HCT116 (cell line): ENCODE measurements around the gene HSD17B12. TPM values are rescaled to one million over a fixed set of nuclear protein-coding genes. Genes with fewer than 3 reads are reported as not detected.

Experiments
- ATAC-seq: fragments of 200-7000 bp; cut with Tn5 transposase; 2 replicates; pipeline ENCODE4 v1.9.1; 2020; ENCODE audit warnings: mild to moderate bottlenecking, moderate library complexity
- BruUV-seq: library from RNA; stranded (reverse); fragments of 400-500 nt; replicated peaks from 2 replicates; lab custom pipeline; 2021; lab: Mats Ljungman, UMichigan
- CTCF ChIA-PET: fragments of 300-600 bp; sonication (Branson Sonifier 250); formaldehyde crosslinking; loops from one replicate; lab custom pipeline; 2021; ENCODE audit warnings: antibody characterized with exemption; lab: Charles Lee
- POLR2A ChIA-PET: fragments of 300-600, 350-600 bp; sonication (Branson Sonifier 250); formaldehyde crosslinking; loops from one replicate; lab custom pipeline; 2021; ENCODE audit warnings: antibody characterized with exemption; lab: Charles Lee
- RAD21 ChIA-PET, 2 experiments: fragments of 300-600 bp; sonication (Branson Sonifier 250); formaldehyde crosslinking; loops; one replicate each; lab custom pipeline; 2023; ENCODE audit warnings: low total read pairs in 2 of 2; ENCODE audit not compliant: uncharacterized antibody in 2 of 2, unreplicated experiment in 2 of 2, low non-redundant PET in 1 of 2; lab: Charles Lee
- DNase-seq: peaks from one replicate; pipeline ENCODE4 v3.0.0-alpha.2; 2010; ENCODE audit warnings: low read depth, low spot score
- H2AFZ ChIP-seq: fragments of 200-600 bp; shearing (Covaris generic), sonication (generic); 2 replicates; pipeline ENCODE4 v1.6.1; 2017; ENCODE audit warnings: low read depth, mixed run types, mixed read lengths, antibody characterized with exemption, low read length; ENCODE audit not compliant: poor library complexity, severe bottlenecking
- H3K27ac ChIP-seq: 2 replicates; pipeline ENCODE4 v1.5.1; 2012; ENCODE audit warnings: low read depth, low read length
- H3K27me3 ChIP-seq: fragments of 200-600 bp; sonication (generic); 2 replicates; pipeline ENCODE4 v1.6.1; 2016; ENCODE audit warnings: mixed run types, low read length, mixed read lengths; ENCODE audit not compliant: insufficient read depth
- H3K36me3 ChIP-seq, 2 experiments: fragments of 200-500 bp in 1 of 2; fragments of 200-600 bp in 1 of 2; sonication (Bioruptor generic) in 1 of 2; sonication (generic) in 1 of 2; 2 replicates each; pipeline versions ENCODE4 v1.5.1 to v1.6.1; 2014 to 2016; ENCODE audit warnings: low read length in 2 of 2, inconsistent platforms in 1 of 2, mixed read lengths in 1 of 2, mixed run types in 1 of 2; ENCODE audit not compliant: insufficient read depth in 2 of 2, control insufficient read depth in 1 of 2
- H3K4me1 ChIP-seq, 2 experiments: fragments of 200-600 bp in 1 of 2; sonication (generic) in 1 of 2; 2 replicates each; pipeline versions ENCODE4 v1.5.1 to v1.6.1; 2012 to 2017; ENCODE audit warnings: low read length in 2 of 2, inconsistent platforms in 1 of 2, mild to moderate bottlenecking in 1 of 2, mixed read lengths in 1 of 2, mixed run types in 1 of 2, moderate library complexity in 1 of 2; ENCODE audit not compliant: insufficient read depth in 2 of 2, control insufficient read depth in 1 of 2
- H3K4me2 ChIP-seq: fragments of 200-600 bp; sonication (generic); 2 replicates; pipeline ENCODE4 v1.6.1; 2017; ENCODE audit warnings: mixed run types, low read length, mixed read lengths
- H3K4me3 ChIP-seq, 2 experiments: fragments of 200-600 bp in 1 of 2; sonication (generic) in 1 of 2; replicated peaks in 1 of 2; 2 replicates each; pipeline ENCODE4 v1.5.1; 2011 to 2016; ENCODE audit warnings: low read length in 2 of 2, control low read depth in 1 of 2, low read depth in 1 of 2, mild to moderate bottlenecking in 1 of 2, mixed read lengths in 1 of 2, mixed run types in 1 of 2
- H3K79me2 ChIP-seq: fragments of 200-600 bp; sonication (generic); 2 replicates; pipeline ENCODE4 v1.6.1; 2017; ENCODE audit warnings: mild to moderate bottlenecking, mixed run types, low read length, moderate library complexity, mixed read lengths; ENCODE audit not compliant: insufficient read depth
- H3K9ac ChIP-seq: fragments of 200-600 bp; sonication (generic); 2 replicates; pipeline ENCODE4 v1.6.1; 2016; ENCODE audit warnings: low read length, mixed read lengths
- H3K9me2 ChIP-seq: fragments of 200-600 bp; sonication (generic), shearing (Covaris generic); 2 replicates; pipeline ENCODE4 v1.6.1; 2017; ENCODE audit warnings: mixed run types, mild to moderate bottlenecking, moderate library complexity; ENCODE audit not compliant: insufficient read depth
- H3K9me3 ChIP-seq, 2 experiments: fragments of 200-500 bp in 1 of 2; fragments of 200-600 bp in 1 of 2; sonication (Bioruptor generic) in 1 of 2; sonication (generic) in 1 of 2; 2 replicates each; pipeline ENCODE4 v1.6.1; 2014 to 2017; ENCODE audit warnings: low read length in 2 of 2, mixed read lengths in 2 of 2, inconsistent platforms in 1 of 2, low read depth in 1 of 2, mild to moderate bottlenecking in 1 of 2, mixed run types in 1 of 2, moderate library complexity in 1 of 2; ENCODE audit not compliant: control insufficient read depth in 1 of 2, insufficient read depth in 1 of 2
- H4K20me1 ChIP-seq: fragments of 200-600 bp; sonication (generic), shearing (Covaris generic); 2 replicates; pipeline ENCODE4 v1.6.1; 2017; ENCODE audit warnings: mixed run types, mild to moderate bottlenecking, moderate library complexity; ENCODE audit not compliant: insufficient read depth
- CEBPB ChIP-seq: IDR thresholded peaks from 2 replicates; pipeline ENCODE4 v1.6.1; 2012; ENCODE audit warnings: low read depth
- EGR1 ChIP-seq: IDR thresholded peaks from 2 replicates; pipeline ENCODE4 v1.6.1; 2012; ENCODE audit warnings: low read depth
- ELF1 ChIP-seq: IDR thresholded peaks from 2 replicates; pipeline ENCODE4 v1.6.1; 2012; ENCODE audit warnings: low read depth, borderline replicate concordance
- EZH2 ChIP-seq: fragments of 200-600 bp; sonication (generic); IDR thresholded peaks from 2 replicates; pipeline ENCODE4 v1.6.1; 2017; ENCODE audit warnings: antibody characterized with exemption, mixed run types
- EZH2phosphoT487 ChIP-seq: fragments of 200-600 bp; IDR thresholded peaks from 2 replicates; pipeline ENCODE4 v1.6.1; 2018; ENCODE audit warnings: antibody characterized with exemption, borderline replicate concordance
- FOSL1 ChIP-seq: IDR thresholded peaks from 2 replicates; pipeline ENCODE4 v1.6.1; 2012; ENCODE audit warnings: low read depth
- JUND ChIP-seq: IDR thresholded peaks from 2 replicates; pipeline ENCODE4 v1.6.1; 2012
- POLR2A ChIP-seq: IDR thresholded peaks from 2 replicates; pipeline ENCODE4 v1.7.0; 2011; ENCODE audit warnings: borderline replicate concordance; ENCODE audit not compliant: insufficient read depth, insufficient read length; ENCODE audit errors: extremely low read depth
- POLR2AphosphoS5 ChIP-seq: IDR thresholded peaks from 2 replicates; pipeline ENCODE4 v1.6.1; 2011; ENCODE audit warnings: mild to moderate bottlenecking, low read depth, low read length, moderate library complexity
- SIN3A ChIP-seq: IDR thresholded peaks from 2 replicates; pipeline ENCODE4 v1.6.1; 2012; ENCODE audit warnings: low read depth
- TCF7L2 ChIP-seq: IDR thresholded peaks from 2 replicates; pipeline ENCODE4 v1.7.0; 2011; ENCODE audit warnings: borderline replicate concordance, inconsistent platforms; ENCODE audit not compliant: insufficient read depth, insufficient read length; ENCODE audit errors: extremely low read depth
- YY1 ChIP-seq: IDR thresholded peaks from 2 replicates; pipeline ENCODE4 v1.6.1; 2011; ENCODE audit warnings: low read length, low read depth, moderate library complexity, mild to moderate bottlenecking; ENCODE audit not compliant: insufficient replicate concordance; ENCODE audit errors: extremely low read depth
- ZFX ChIP-seq: fragments of 450-650 bp; IDR thresholded peaks from 2 replicates; pipeline ENCODE4 v1.6.1; 2017
- ZNF274 ChIP-seq: fragments of 200-500 bp; sonication (Bioruptor generic); IDR thresholded peaks from 2 replicates; pipeline ENCODE4 v1.6.1; 2014; ENCODE audit warnings: mild to moderate bottlenecking, low read depth, low read length, inconsistent platforms
- intact Hi-C: fragments of 100-400 bp; cut with micrococcal nuclease; formaldehyde crosslinking; loops from 2 replicates; pipeline ENCODE4 v1.10.0; 2022
- total RNA-seq: library from RNA; stranded (reverse); gene quantifications from one replicate; pipeline ENCODE4 v1.2.1, GENCODE V29; 2021; ENCODE audit not compliant: unreplicated experiment
- TF ChIP-seq, protein P1 (sequence below), 3 experiments: fragments of 200-600 bp in 1 of 3; sonication (generic) in 1 of 3; IDR thresholded peaks in 2 of 3; conservative IDR thresholded peaks in 1 of 3; 2 replicates each; pipeline ENCODE4 v1.5.1; 2012 to 2017; ENCODE audit warnings: low read depth in 2 of 3, low read length in 2 of 3, antibody characterized with exemption in 1 of 3, borderline replicate concordance in 1 of 3, control low read depth in 1 of 3, mild to moderate bottlenecking in 1 of 3, mixed read lengths in 1 of 3, mixed run types in 1 of 3, moderate library complexity in 1 of 3; ENCODE audit not compliant: insufficient read depth in 1 of 3
- TF ChIP-seq, protein P2 (sequence below): IDR thresholded peaks from 2 replicates; pipeline ENCODE4 v1.6.1; 2011; ENCODE audit warnings: mild to moderate bottlenecking, low read length, moderate library complexity; ENCODE audit not compliant: insufficient replicate concordance; ENCODE audit errors: extremely low read depth

The HSD17B12 gene
- total RNA-seq, 1 experiment from 2014 or later = 83.7 TPM

GRCh38 chr11:43819926-43820325 is 139.4 kb downstream of the HSD17B12 start (continued):
- TF ChIP-seq, protein P1, sequence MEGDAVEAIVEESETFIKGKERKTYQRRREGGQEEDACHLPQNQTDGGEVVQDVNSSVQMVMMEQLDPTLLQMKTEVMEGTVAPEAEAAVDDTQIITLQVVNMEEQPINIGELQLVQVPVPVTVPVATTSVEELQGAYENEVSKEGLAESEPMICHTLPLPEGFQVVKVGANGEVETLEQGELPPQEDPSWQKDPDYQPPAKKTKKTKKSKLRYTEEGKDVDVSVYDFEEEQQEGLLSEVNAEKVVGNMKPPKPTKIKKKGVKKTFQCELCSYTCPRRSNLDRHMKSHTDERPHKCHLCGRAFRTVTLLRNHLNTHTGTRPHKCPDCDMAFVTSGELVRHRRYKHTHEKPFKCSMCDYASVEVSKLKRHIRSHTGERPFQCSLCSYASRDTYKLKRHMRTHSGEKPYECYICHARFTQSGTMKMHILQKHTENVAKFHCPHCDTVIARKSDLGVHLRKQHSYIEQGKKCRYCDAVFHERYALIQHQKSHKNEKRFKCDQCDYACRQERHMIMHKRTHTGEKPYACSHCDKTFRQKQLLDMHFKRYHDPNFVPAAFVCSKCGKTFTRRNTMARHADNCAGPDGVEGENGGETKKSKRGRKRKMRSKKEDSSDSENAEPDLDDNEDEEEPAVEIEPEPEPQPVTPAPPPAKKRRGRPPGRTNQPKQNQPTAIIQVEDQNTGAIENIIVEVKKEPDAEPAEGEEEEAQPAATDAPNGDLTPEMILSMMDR (IDR thresholded peaks at IDR 0.05 in 2 of 3, conservative IDR thresholded peaks at IDR 0.05 in 1 of 3; ENCODE audit: borderline replicate concordance in 1 of 3, insufficient read depth in 1 of 3, low read depth in 2 of 3, low read length in 2 of 3) = no peak
- TF ChIP-seq JUND = no peak
- no peak for TF ChIP-seq SIN3A
- no peak for TF ChIP-seq EZH2phosphoT487
- no peak for TF ChIP-seq CEBPB
- TF ChIP-seq, all 23 proteins: peak for 0

GRCh38 chr11:43823316-43823715 is 142.8 kb downstream of the HSD17B12 start:
- no peaks in the 10 kb centered on the region for H3K36me3 ChIP-seq
- DNase-seq (no peak), ATAC-seq (no peak)
- ChIA-PET RAD21 (no interaction called here), CTCF (no interaction called here), POLR2A (no interaction called here)
- no peaks in the 10 kb centered on the region for H3K27me3 ChIP-seq
- BruUV-seq = no TSS peak
- no peak overlapping the region for H3K9ac ChIP-seq
- intact Hi-C loops = no loop called here
- H2AFZ ChIP-seq = no peak overlapping the region
- H3K4me3 ChIP-seq = no peak overlapping the region
- H3K4me1 ChIP-seq = no peaks in the 10 kb centered on the region
- peaks cover 3% of the 10 kb centered on the region; the same call in 1 of the 2 replicates for H4K20me1 ChIP-seq
- H3K4me2 ChIP-seq = no peak overlapping the region
- no peaks in the 10 kb centered on the region for H3K9me2 ChIP-seq
- no peak overlapping the region for H3K27ac ChIP-seq
- no peaks in the 10 kb centered on the region for H3K9me3 ChIP-seq
- TF ChIP-seq EZH2phosphoT487 (no peak), POLR2A (no peak), ELF1 (no peak), TCF7L2 (no peak), ZNF274 (no peak), EZH2 (no peak), POLR2AphosphoS5 (no peak), CEBPB (no peak), FOSL1 (no peak), YY1 (no peak), ZFX (no peak), EGR1 (no peak), SIN3A (no peak)
- TF ChIP-seq, protein P1 (IDR thresholded peaks at IDR 0.05 in 2 of 3, conservative IDR thresholded peaks at IDR 0.05 in 1 of 3; ENCODE audit: borderline replicate concordance in 1 of 3, insufficient read depth in 1 of 3, low read depth in 2 of 3, low read length in 2 of 3) = no peak
- TF ChIP-seq, protein P2, sequence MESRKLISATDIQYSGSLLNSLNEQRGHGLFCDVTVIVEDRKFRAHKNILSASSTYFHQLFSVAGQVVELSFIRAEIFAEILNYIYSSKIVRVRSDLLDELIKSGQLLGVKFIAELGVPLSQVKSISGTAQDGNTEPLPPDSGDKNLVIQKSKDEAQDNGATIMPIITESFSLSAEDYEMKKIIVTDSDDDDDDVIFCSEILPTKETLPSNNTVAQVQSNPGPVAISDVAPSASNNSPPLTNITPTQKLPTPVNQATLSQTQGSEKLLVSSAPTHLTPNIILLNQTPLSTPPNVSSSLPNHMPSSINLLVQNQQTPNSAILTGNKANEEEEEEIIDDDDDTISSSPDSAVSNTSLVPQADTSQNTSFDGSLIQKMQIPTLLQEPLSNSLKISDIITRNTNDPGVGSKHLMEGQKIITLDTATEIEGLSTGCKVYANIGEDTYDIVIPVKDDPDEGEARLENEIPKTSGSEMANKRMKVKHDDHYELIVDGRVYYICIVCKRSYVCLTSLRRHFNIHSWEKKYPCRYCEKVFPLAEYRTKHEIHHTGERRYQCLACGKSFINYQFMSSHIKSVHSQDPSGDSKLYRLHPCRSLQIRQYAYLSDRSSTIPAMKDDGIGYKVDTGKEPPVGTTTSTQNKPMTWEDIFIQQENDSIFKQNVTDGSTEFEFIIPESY = no peak
- no peaks in the 10 kb centered on the region for H3K79me2 ChIP-seq
